Mammary epithelial cell (primary cell): Measurements from ENCODE around the gene PITPNM2.

Source experiments
- EZH2 ChIP-seq: IDR thresholded peaks from 2 replicates; pipeline ENCODE4 v1.6.1; 2012; ENCODE audit warnings: low read length, inconsistent platforms, borderline replicate concordance
- TF ChIP-seq, protein P1 (sequence below), 2 donors: IDR thresholded peaks in 1 of 2; conservative IDR thresholded peaks in 1 of 2; 2 replicates each; pipeline ENCODE4 v1.5.1; 2011 to 2012; ENCODE audit warnings: inconsistent platforms in 2 of 2, low read length in 2 of 2, mild to moderate bottlenecking in 2 of 2, control low read depth in 1 of 2, low read depth in 1 of 2; ENCODE audit not compliant: insufficient read depth in 1 of 2; ENCODE audit errors: extremely low read depth in 1 of 2

DNA sequence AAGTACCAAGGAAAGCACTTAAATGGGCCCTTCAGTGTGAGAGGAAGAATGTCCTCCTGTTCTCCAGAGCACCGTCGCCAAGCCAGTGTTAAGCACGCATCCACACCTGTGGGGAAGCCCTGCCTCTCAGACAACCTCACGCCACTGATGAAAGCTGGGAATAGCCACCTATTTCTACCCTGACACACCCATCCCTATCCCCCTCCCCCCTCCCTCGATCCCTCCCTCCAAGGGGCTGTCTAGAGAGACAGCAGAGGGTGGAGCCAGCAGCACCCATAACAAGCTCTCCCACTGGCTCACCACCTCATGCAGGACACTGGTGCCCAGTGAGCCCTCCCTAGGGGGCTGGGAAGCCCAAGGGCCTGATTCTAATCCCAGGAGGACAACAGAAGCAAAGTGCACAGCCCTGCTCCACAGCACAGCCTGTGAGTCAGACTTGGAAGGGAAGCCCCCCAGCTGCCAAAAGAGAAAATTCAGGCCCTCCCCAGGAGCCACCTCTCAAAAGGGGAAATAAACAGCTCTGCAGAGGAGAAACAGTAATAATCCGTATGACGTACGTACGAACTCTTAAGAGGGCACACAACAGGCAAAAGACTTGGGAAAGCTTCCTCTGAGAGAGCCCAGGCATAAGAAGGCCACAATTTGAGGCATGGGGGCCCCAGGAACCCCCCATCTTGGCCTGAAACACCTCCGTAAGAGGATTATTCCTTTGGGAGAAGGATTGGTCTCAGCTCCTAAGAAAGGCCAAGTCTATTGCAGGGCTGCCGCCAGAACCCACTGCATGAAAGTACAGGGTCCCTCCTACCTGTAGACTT is 7.8 kb downstream of the PITPNM2 start:
- TF ChIP-seq, protein P1, sequence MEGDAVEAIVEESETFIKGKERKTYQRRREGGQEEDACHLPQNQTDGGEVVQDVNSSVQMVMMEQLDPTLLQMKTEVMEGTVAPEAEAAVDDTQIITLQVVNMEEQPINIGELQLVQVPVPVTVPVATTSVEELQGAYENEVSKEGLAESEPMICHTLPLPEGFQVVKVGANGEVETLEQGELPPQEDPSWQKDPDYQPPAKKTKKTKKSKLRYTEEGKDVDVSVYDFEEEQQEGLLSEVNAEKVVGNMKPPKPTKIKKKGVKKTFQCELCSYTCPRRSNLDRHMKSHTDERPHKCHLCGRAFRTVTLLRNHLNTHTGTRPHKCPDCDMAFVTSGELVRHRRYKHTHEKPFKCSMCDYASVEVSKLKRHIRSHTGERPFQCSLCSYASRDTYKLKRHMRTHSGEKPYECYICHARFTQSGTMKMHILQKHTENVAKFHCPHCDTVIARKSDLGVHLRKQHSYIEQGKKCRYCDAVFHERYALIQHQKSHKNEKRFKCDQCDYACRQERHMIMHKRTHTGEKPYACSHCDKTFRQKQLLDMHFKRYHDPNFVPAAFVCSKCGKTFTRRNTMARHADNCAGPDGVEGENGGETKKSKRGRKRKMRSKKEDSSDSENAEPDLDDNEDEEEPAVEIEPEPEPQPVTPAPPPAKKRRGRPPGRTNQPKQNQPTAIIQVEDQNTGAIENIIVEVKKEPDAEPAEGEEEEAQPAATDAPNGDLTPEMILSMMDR (conservative IDR thresholded peaks at IDR 0.05 in 1 of 2, IDR thresholded peaks at IDR 0.05 in 1 of 2; ENCODE audit: extremely low read depth in 1 of 2, insufficient read depth in 1 of 2, low read depth in 1 of 2, low read length in 2 of 2): no peak
- TF ChIP-seq EZH2: no peak
